ENCODE measurements around the gene PRR5. TPM values are rescaled to one million over a fixed set of nuclear protein-coding genes. Genes with fewer than 3 reads are reported as not detected.

Gene PRR5
- total and polyA plus RNA-seq, 5 donors from 2014 or later, result 29.2 to 44.4 (median 33.3) TPM

GRCh38 chr22:44668190-44668885, 33.7 kb upstream of the PRR5 start:
- Histone ChIP-seq H3K27me3 (ENCODE audit: control insufficient read depth, insufficient read depth, low read length) (no peaks in the 10 kb centered on the region), H3K4me3 (ENCODE audit: low read depth, low read length) (peak overlapping the region; percentile 57), H3K4me1 (ENCODE audit: control insufficient read depth, insufficient read depth, low read length, poor library complexity, severe bottlenecking) (peaks cover 79% of the 10 kb centered on the region), H3K36me3 (ENCODE audit: control insufficient read depth, insufficient read depth, low read length) (no peaks in the 10 kb centered on the region), H3K9me3 (ENCODE audit: control insufficient read depth in 2 of 2, low read length in 2 of 2) (no peaks in the 10 kb centered on the region), H3K27ac (ENCODE audit: insufficient read depth, low read length, poor library complexity, severe bottlenecking) (peak overlapping the region; percentile 91)
- peaks cover 18 to 82% (median 46%) of the 10 kb centered on the region in 4 donors for H3K4me1 Mint-ChIP-seq
- DNase-seq (peak in 2 of 3 donors; percentile 67 to 70), ATAC-seq (ENCODE audit: low read depth in 2 of 2) (peak; percentile 48 to 50)
- H3K27me3 Mint-ChIP-seq, result no peaks in the 10 kb centered on the region
- H3K27ac Mint-ChIP-seq, result peak overlapping the region; percentile 45 to 93 (median 81)
- H3K9me3 Mint-ChIP-seq, result no peaks in the 10 kb centered on the region
- H3K4me3 Mint-ChIP-seq, result peak overlapping the region; percentile 77 to 96 (median 90)
- H3K36me3 Mint-ChIP-seq, result no peaks in the 10 kb centered on the region

DNA sequence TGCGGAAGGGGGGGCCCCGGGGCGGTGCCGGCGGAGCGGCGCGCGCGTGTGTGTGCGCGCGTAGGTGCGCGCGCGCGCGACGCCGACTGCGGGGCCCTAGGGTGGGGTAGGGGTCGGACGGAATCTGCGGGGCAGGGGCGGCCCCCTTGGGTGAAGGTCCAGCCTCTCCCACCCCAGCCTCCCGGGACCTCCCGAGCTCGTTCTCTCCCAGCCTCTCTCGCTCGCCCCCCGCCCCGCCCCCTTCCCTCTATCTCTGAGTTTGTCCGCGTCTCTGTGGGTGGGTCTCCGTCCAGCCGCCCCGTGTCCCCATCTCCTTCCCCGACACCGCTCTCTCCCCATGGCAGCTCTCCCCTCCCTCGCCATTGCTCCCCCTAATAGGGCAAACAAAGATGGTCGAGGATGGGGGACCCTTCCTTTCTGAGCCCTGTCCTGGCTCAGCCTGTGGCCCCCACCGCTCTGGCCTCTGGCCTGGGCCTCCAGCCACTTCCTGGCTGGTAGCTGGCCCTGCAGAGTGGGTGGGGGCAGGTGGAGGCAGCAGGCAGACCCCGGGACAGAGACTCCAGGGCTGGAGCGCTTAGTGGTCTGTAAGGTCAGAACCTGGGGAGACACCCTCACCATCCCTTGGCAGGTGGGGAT, 33.0 kb upstream of the PRR5 start:
- Mint-ChIP-seq H3K4me1 (peaks cover 16 to 79% (median 42%) of the 10 kb centered on the region in 4 donors), H3K36me3 (no peaks in the 10 kb centered on the region), H3K4me3 (peak overlapping the region; percentile 41 to 88 (median 80)), H3K27me3 (no peaks in the 10 kb centered on the region), H3K9me3 (no peaks in the 10 kb centered on the region), H3K27ac (peak overlapping the region in 2 of 3 donors; percentile 20 to 58)
- Histone ChIP-seq H3K9me3 (ENCODE audit: control insufficient read depth in 2 of 2, low read length in 2 of 2) (no peaks in the 10 kb centered on the region), H3K36me3 (ENCODE audit: control insufficient read depth, insufficient read depth, low read length) (no peaks in the 10 kb centered on the region), H3K4me3 (ENCODE audit: low read depth, low read length) (peak overlapping the region; percentile 42), H3K27me3 (ENCODE audit: control insufficient read depth, insufficient read depth, low read length) (no peaks in the 10 kb centered on the region), H3K4me1 (ENCODE audit: control insufficient read depth, insufficient read depth, low read length, poor library complexity, severe bottlenecking) (peaks cover 73% of the 10 kb centered on the region), H3K27ac (ENCODE audit: insufficient read depth, low read length, poor library complexity, severe bottlenecking) (no peak overlapping the region)
- ATAC-seq (ENCODE audit: low read depth in 2 of 2) (no peak), DNase-seq (peak in 1 of 3 donors; percentile 27)

DNA sequence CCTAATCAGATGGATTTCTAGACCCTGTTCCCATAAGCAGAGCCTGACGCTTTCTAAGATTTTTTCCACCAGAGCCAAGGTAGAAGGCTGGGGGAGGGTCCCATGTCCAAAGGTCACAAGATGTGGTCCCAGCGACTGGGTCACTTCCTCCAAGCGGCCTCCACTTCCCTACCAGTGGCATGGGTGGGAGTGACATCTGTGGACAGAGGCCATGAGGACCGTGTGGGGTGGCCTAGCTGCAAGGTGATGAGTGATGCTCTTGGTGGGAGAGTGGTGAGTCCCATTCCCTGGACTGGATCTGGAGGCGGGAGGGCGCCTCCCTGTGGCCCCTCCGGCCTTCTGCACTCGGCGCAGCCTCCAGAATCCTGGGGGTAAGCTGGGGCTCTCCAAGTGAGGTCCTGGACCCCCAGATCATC, 32.4 kb upstream of the PRR5 start:
- H3K4me1 Mint-ChIP-seq, result peaks cover 13 to 74% (median 38%) of the 10 kb centered on the region in 4 donors
- peak overlapping the region; percentile 42 for H3K4me3 ChIP-seq (ENCODE audit: low read depth, low read length)
- no peak for ATAC-seq (ENCODE audit: low read depth in 2 of 2)
- H3K4me3 Mint-ChIP-seq, result peak overlapping the region; percentile 41 to 88 (median 80)
- no peaks in the 10 kb centered on the region for H3K27me3 ChIP-seq (ENCODE audit: control insufficient read depth, insufficient read depth, low read length)
- H3K9me3 ChIP-seq (ENCODE audit: control insufficient read depth in 2 of 2, low read length in 2 of 2), result no peaks in the 10 kb centered on the region
- no peak for DNase-seq
- no peaks in the 10 kb centered on the region for H3K9me3 Mint-ChIP-seq
- H3K27me3 Mint-ChIP-seq, result no peaks in the 10 kb centered on the region
- H3K36me3 ChIP-seq (ENCODE audit: control insufficient read depth, insufficient read depth, low read length), result no peaks in the 10 kb centered on the region
- H3K27ac Mint-ChIP-seq, result peak overlapping the region in 1 of 3 donors; percentile 58
- H3K27ac ChIP-seq (ENCODE audit: insufficient read depth, low read length, poor library complexity, severe bottlenecking), result no peak overlapping the region
- peaks cover 67% of the 10 kb centered on the region for H3K4me1 ChIP-seq (ENCODE audit: control insufficient read depth, insufficient read depth, low read length, poor library complexity, severe bottlenecking)
- H3K36me3 Mint-ChIP-seq, result no peaks in the 10 kb centered on the region

- H3K36me3 ChIP-seq (ENCODE audit: control insufficient read depth, insufficient read depth, low read length), result no peaks in the 10 kb centered on the region
- Mint-ChIP-seq H3K27ac (peak overlapping the region; percentile 46 to 63 (median 58)), H3K4me3 (peak overlapping the region; percentile 41 to 88 (median 80)), H3K9me3 (no peaks in the 10 kb centered on the region), H3K36me3 (peaks cover 2% of the 10 kb centered on the region), H3K27me3 (no peaks in the 10 kb centered on the region), H3K4me1 (peaks cover 12 to 68% (median 36%) of the 10 kb centered on the region in 4 donors)
- H3K4me3 ChIP-seq (ENCODE audit: low read depth, low read length), result no peak overlapping the region
- DNase-seq (no peak), ATAC-seq (ENCODE audit: low read depth in 2 of 2) (no peak)
- H3K9me3 ChIP-seq (ENCODE audit: control insufficient read depth in 2 of 2, low read length in 2 of 2), result no peaks in the 10 kb centered on the region
- H3K27me3 ChIP-seq (ENCODE audit: control insufficient read depth, insufficient read depth, low read length), result no peaks in the 10 kb centered on the region
- peaks cover 59% of the 10 kb centered on the region for H3K4me1 ChIP-seq (ENCODE audit: control insufficient read depth, insufficient read depth, low read length, poor library complexity, severe bottlenecking)
- H3K27ac ChIP-seq (ENCODE audit: insufficient read depth, low read length, poor library complexity, severe bottlenecking), result no peak overlapping the region
Observed at GRCh38 chr22:44670220-44670988, 31.6 kb upstream of the PRR5 start.

DNA sequence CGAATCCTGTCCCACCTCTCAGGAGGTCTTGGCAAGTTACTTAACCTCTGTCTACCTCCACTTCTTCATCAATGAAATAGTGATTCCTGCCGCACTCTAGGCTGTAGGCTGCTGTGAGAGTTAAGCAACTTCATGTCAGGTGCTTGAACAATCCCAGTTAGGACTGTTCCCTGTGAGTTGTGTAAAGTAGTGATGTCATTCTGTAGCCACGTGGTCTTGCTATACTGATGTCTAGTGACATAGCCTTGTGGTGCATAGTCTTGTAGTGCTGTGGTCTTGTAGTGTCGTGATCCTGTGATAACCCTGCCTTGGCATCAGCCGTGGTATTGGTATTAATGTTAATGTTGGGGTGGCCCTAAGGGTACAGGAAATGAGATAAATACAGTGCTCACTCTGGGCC, 30.3 kb upstream of the PRR5 start:
- Mint-ChIP-seq H3K27me3 (no peaks in the 10 kb centered on the region), H3K9me3 (no peaks in the 10 kb centered on the region), H3K4me3 (peak overlapping the region; percentile 41 to 85 (median 62)), H3K36me3 (peaks cover 3% of the 10 kb centered on the region), H3K4me1 (peaks cover 5 to 65% (median 33%) of the 10 kb centered on the region in 4 donors), H3K27ac (peak overlapping the region in 2 of 3 donors; percentile 44 to 87)
- DNase-seq, result peak; percentile 12 to 59 (median 29)
- H3K9me3 ChIP-seq (ENCODE audit: control insufficient read depth in 2 of 2, low read length in 2 of 2), result no peaks in the 10 kb centered on the region
- ATAC-seq (ENCODE audit: low read depth in 2 of 2), result peak; percentile 6 to 18
- H3K27ac ChIP-seq (ENCODE audit: insufficient read depth, low read length, poor library complexity, severe bottlenecking), result no peak overlapping the region
- H3K36me3 ChIP-seq (ENCODE audit: control insufficient read depth, insufficient read depth, low read length), result no peaks in the 10 kb centered on the region
- H3K4me1 ChIP-seq (ENCODE audit: control insufficient read depth, insufficient read depth, low read length, poor library complexity, severe bottlenecking), result peaks cover 51% of the 10 kb centered on the region
- H3K4me3 ChIP-seq (ENCODE audit: low read depth, low read length), result no peak overlapping the region
- H3K27me3 ChIP-seq (ENCODE audit: control insufficient read depth, insufficient read depth, low read length), result no peaks in the 10 kb centered on the region

GRCh38 chr22:44672632-44673031, 29.4 kb upstream of the PRR5 start:
- H3K27me3 Mint-ChIP-seq, result no peaks in the 10 kb centered on the region
- H3K9me3 Mint-ChIP-seq, result no peaks in the 10 kb centered on the region
- ATAC-seq (ENCODE audit: low read depth in 2 of 2) (no peak), DNase-seq (no peak)
- Histone ChIP-seq H3K27ac (ENCODE audit: insufficient read depth, low read length, poor library complexity, severe bottlenecking) (no peak overlapping the region), H3K9me3 (ENCODE audit: control insufficient read depth in 2 of 2, low read length in 2 of 2) (no peaks in the 10 kb centered on the region), H3K4me1 (ENCODE audit: control insufficient read depth, insufficient read depth, low read length, poor library complexity, severe bottlenecking) (peaks cover 48% of the 10 kb centered on the region), H3K36me3 (ENCODE audit: control insufficient read depth, insufficient read depth, low read length) (no peaks in the 10 kb centered on the region), H3K4me3 (ENCODE audit: low read depth, low read length) (no peak overlapping the region), H3K27me3 (ENCODE audit: control insufficient read depth, insufficient read depth, low read length) (no peaks in the 10 kb centered on the region)
- no peak overlapping the region for H3K27ac Mint-ChIP-seq
- H3K4me3 Mint-ChIP-seq, result no peak overlapping the region
- H3K4me1 Mint-ChIP-seq, result peaks cover 1 to 63% (median 27%) of the 10 kb centered on the region in 4 donors
- peaks cover 3% of the 10 kb centered on the region for H3K36me3 Mint-ChIP-seq

DNA sequence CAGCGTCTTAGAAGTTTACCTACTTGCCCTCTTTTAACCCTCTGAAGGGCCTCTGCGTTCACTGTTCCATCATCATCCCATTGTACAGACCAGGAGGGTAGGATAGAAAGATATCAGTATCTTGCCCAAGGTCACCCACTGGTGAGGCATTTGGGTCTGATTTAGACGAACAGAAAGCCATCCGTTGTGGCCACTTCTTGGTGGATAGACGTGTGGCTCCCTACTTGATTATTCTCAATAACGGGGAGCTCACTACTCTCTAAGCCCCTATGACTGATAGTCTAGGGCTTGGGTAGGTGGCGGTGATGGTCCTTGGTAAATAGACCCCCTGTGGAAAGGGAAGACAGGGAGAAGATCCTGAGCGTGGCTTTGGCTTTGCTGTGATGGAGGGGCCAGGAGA, 28.6 kb upstream of the PRR5 start:
- Histone ChIP-seq H3K27me3 (ENCODE audit: control insufficient read depth, insufficient read depth, low read length) (no peaks in the 10 kb centered on the region), H3K4me3 (ENCODE audit: low read depth, low read length) (no peak overlapping the region), H3K36me3 (ENCODE audit: control insufficient read depth, insufficient read depth, low read length) (no peaks in the 10 kb centered on the region), H3K27ac (ENCODE audit: insufficient read depth, low read length, poor library complexity, severe bottlenecking) (no peak overlapping the region), H3K9me3 (ENCODE audit: control insufficient read depth in 2 of 2, low read length in 2 of 2) (no peaks in the 10 kb centered on the region), H3K4me1 (ENCODE audit: control insufficient read depth, insufficient read depth, low read length, poor library complexity, severe bottlenecking) (peaks cover 45% of the 10 kb centered on the region)
- H3K36me3 Mint-ChIP-seq, result peaks cover 3% of the 10 kb centered on the region
- no peak for ATAC-seq (ENCODE audit: low read depth in 2 of 2)
- H3K4me3 Mint-ChIP-seq, result no peak overlapping the region
- H3K9me3 Mint-ChIP-seq, result no peaks in the 10 kb centered on the region
- H3K27ac Mint-ChIP-seq, result no peak overlapping the region
- no peaks in the 10 kb centered on the region for H3K27me3 Mint-ChIP-seq
- H3K4me1 Mint-ChIP-seq, result peaks cover 0 to 62% (median 25%) of the 10 kb centered on the region in 4 donors
- no peak for DNase-seq

All from CD4-positive, CD25-positive, alpha-beta regulatory T cell (primary cell).